GM18858 (cell line): Measurements from ENCODE around the gene ENTPD6.
A peak's percentile ranks its signal among the peaks of the same experiment; 100 is the strongest.
"Not testable (repeated sequence)": the region's sequence is repeated elsewhere in the genome, so short reads cannot be mapped to it uniquely, and the experiment has no call there.

Source experiments
- ATAC-seq: cut with Tn5 transposase; IDR thresholded peaks from one replicate; pipeline ENCODE4 v1.9.1; 2021; ENCODE audit not compliant: unreplicated experiment

ENTPD6 gene

DNA sequence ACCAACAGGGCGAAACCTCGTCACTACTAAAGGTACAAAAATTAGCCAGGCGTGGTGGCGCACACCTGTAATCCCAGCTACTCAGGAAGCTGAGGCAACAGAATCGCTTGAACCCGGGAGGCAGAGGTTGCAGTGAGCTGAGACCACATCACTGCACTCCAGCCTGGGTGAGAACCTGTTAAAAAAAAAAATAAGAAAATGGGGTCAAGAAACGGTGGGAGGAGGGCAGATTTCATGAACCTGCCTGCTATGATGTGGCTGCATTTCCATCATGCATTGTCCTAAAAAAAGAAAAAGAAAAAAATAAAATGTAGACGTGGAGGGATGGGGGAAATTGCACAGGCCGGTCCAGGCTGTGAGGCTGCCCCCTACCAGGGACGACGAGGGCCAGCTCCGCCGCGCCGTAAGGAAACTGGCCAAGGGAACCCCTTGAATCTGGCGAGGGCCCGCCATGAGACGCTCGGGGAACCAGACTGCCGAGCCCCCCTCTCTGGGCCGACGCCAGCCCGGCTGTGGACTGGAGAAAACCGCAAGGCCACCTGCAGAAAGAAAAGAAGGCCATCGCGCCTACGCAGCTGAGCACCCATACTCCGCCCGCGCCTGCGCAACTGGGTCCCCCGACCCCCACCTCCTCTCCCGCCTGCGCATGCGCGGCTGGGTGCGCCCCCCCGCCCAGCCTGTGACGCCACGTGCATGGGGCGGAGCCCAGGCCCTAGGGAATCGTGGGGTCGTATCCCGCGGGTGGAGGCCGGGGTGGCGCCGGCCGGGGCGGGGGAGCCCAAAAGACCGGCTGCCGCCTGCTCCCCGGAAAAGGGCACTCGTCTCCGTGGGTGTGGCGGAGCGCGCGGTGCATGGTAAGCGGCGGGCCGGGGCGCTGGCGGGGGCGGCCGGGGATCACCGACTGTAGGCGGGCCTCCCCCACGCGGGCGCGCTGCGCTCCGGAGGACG is at the start of gene ENTPD6:
Gene ENTPD6, plus strand, starts transcription at position 699 of the 948 bp plus-strand sequence. CDS start 10,825 bp downstream, outside the sequence.
- ATAC-seq: peak; percentile 52

DNA sequence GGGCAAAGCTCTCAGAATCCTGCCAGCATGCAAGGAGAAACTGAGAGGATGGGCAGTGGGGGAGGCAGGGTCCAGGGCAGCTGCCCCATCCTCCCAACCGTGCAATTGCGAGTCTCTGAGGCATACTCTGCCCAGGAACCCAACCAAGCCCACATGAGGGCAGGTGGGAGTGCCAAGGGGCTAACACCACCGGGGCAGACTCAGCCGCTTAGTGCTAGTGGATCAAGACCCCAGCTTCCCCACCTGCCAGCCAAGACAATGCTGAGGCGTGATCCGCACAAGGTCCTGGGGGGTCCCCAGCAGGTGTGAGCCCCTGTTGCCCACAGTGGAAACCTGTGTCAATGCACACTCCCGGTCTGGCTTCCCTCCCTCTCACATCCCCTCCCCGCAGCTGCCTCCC is 48.5 kb upstream of the ENTPD6 start:
- no peak for ATAC-seq

DNA sequence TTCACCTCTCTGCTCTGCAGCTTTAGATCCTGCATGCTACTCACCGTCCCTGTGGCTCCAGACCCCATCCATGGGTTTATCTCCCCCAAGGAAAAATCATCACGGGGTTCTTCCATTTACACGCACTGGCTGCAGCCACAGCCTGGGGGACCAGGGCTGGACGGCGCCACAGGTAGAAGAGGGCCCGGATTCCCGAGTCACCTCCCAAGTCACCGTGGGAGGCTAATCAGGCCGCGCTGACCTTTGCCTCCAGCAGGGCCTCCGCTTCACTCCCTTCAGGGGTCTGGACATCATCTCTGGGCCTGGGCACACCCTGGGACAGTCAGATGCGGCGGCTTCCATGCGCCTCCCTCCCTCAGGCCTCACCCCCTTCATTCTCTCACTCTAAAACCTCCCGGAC is 47.8 kb upstream of the ENTPD6 start:
- no peak for ATAC-seq

DNA sequence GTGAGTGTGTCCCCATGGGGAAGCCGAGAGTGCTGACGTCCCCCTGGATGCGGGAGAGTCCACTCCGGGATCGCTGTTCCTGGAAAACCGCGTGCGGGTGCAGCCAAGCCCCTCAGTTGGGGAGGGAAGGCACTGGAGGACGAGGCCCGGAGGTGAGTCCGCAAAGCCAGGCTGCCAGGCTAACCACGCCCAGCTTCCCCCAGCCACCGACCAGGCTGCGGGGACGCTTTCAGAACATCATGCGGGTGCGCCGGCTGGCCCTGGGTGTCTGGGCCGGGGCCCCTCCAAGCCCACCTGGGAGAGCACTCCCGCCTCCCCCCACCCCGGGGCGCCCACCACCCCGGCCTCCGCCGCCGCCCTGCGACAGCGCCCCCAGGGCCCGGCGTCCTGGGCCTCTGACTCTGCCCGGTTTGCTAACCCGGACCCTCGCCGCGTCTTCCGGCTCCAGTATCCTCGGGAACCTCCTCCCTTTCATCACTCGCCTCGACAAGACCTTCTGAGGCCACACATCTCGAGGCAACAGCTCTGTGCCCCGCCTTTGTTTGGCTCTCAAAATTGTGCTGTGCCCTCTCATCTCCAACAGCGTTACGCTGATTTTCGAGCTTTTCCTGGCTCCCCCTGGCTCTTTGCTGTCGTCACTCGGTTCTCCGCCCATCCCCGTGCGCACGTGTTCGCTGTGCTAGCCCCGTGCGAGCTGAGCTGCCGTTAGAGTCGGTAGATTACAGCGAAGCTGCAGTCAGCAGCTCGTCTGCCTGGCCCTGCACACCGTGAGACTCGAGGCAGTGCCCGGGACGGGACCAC is 47.1 kb upstream of the ENTPD6 start:
- no peak for ATAC-seq

DNA sequence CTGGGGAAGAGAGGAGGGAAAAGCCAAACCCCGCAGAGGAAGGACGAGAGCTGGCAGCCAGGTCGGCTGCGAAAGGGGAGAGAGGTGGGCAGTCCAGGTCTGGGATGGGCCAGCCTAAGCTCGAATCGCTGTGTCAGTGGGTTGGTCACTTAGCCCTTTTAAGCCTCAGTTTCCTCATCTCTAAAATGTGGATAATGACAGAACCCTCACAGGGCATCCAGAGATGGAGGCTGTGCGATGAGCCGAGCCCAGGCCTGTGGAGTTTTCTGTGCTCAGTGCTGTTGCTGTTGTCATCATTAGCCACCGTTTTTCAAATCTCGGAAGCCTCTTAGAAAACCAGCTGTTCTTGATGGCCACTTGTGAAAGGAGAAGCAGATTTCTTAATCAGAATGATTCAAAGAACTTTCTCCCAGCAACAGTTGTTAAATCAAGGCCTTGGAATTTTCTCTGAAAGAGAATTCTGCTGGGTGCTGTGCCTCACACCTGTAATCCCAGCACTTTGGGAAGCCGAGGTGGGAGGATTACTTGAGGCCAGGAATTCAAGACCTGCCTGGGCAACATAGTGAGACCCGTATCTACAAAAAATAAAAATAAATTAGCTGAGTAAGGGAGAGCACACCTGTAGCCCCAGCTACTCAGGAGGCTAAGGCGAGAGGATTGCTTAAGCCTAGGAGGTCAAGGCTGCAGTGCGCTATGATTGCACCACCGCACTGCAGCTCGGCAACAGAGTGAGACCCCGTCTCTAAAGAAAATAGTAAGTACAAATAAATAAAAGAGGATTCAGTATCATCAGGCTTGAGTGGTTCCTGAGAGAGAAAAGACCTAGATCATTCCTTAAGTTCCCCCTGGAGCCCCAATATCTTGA is 46.3 kb upstream of the ENTPD6 start:
- no peak for ATAC-seq

DNA sequence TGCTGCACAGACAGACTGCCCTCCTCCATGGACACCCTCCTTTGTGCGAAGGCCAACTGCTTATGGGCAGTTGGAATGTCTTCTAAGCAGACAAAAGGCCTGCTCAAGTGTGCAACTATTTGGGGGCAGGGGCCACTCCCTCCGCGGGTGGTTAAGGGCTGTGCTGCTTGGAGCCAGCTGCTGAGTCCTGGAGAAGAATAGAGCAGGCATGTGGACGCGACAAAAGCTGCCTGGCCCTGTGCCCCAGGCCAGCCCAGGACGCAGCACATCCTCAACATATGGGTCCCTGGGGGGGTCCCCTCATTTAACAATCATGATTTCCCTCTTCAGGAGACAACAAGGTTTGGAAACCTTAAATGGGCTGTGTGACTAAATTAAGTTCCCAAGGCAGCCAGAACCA is 45.5 kb upstream of the ENTPD6 start:
- ATAC-seq: no peak

DNA sequence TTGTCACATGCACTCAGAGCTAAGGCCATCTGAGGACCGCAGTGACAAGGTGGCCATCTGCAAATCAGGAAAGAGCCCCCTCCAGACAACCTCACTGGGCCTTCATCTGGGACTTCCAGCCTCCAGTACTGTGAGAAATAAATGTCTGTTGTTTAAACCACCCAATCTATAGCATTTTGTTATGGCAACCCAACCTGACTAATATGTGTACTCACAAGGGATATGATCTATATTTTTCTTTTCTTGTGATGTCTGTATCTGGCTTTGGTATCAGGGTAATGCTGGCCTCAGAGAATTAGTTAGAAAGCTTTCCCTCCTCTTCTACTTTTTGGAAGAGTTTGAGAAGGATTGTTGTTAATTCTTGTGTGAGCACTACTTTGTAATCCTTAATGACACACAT is 37.5 kb upstream of the ENTPD6 start:
- no peak for ATAC-seq

DNA sequence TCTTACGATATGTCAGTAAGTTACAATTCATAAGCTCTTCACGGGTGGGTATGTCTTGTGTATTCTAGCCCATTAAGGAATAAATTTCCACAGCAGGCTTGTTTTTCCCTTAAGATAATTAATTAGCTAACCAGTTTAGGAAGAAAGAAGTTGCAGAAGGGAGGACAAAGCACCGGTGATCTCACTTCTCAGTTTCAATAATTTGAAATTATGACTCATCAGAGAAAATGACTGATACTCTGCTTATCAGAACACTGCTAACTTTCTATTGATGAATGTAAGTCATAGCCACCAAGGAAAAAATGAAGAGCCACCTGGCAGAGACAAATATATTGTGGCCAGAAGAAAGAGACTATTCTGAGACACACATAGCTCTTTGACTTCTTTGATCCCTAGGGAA is 35.0 kb upstream of the ENTPD6 start:
- peak; percentile 90 for ATAC-seq

DNA sequence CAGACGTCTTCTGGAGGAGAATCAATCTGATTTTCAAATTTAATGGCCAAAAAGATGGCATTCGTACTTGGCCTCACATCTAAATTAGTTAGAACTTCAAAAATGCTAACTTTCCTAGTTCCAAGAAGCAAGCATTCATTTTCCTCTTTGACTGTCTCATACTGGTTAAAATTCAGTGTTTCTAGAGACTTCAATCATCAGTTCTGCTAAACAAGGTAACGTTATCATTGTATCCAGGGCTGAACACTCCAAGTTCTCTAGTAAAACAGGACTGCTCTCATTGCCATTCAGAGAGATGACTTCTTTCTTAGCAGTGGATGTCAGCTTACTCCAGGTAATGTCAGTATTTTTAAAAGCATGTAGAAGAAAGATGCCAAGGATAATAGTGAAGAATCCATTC is 34.6 kb upstream of the ENTPD6 start:
- no peak for ATAC-seq

DNA sequence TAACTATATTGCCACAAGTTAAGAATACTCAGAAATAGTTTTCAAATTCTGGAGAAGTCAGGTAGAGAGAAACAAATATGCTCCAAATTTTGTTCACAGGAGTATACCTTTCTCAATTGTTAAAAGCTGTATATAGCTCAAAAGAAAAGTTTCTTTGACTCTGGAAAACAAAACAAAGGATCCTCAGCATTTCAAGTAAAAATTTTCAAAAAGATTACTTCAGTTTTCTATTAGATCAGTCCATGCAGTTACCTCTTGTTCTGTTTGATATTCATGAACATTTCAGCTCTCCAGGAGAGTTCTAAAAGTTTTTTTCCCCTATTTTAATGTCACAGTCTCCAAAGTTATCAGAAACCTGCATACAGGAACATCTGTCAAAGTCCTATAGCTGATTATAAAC is 30.4 kb upstream of the ENTPD6 start:
- no peak for ATAC-seq

DNA sequence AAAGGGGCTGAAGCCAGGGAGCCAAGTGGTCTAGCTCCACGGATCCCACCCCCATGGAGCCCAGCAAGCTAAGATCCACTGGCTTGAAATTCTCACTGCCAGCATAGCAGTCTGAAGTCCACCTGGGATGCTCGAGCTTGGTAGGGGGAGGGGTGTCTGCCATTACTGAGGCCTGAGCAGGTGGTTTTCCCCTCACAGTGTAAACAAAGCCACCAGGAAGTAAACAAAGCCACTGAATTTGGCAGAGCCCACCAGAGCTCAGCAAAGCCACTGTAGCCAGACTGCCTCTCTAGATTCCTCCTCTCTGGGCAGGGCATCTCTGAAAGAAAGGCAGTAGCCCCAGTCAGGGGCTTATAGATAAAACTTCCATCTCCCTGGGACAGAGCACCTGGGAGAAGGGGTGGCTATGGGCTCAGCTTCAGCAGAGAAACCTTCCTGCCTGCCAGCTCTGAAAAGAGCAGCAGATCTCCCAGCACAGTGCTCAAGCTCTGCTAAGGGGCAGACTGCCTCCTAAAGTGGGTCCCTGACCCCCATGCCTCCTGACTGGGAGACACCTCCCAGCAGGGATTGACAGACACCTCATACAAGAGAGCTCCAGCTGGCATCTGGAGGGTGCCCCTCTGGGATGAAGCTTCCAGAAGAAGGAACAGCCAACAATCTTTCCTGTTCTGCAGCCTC is 29.3 kb upstream of the ENTPD6 start:
- not testable (repeated sequence) for ATAC-seq

DNA sequence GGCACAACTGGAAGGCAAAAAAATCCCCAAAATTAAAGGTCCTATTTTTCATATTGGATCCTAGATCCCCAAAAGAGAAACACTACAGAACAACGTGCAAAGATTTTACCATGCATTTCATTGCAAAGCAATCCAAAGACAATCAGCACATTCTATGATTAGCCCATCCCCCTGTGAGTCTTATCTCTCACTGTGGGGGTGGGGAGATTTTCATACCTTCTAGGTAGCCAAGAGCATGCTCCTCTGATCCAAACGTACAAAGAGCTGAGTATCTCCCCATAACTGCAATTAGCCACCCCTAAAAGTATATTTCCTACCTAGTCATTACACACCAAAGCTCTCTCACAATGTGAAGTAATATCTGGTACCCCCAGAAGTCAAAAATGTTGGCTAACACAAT is 22.2 kb upstream of the ENTPD6 start:
- ATAC-seq: no peak

DNA sequence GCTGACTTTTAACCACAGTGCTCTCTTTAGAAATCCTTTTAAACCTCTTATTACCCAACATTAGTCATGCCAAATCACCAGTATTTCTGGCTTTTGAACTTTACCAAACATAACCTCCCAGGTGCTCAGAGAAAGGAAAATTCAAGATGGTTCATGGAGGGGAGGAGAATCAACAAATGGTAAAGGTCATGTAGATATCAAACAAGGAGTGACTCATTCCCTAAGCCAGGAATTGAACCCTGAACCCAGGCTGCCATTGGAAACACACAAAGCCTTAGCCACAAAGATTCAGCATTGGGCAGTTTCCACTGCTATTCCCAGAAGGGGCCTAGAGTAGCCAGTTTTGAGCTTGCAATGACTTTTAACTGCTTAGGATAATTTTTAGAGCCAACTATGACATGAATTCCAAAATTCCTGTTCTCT is 21.6 kb upstream of the ENTPD6 start:
- ATAC-seq: no peak

DNA sequence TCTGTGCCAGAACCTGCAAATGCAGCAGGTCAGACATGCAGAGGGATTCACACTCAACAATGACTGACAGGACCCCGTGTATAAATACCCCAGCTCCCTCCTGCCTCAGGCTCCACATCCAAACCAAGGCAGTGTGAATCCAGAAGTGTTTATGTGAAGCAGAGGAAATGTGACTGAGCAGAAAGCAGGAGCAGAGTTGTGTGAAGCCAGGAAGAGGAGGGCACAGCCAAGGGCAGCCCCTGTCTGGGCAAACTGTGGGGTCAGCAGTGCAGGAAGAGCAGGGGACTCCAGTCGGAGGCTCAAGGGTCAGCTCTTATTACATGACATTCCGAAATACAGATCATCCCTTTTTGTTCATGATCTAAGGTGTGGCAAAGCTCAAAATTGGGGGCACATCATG is 19.3 kb upstream of the ENTPD6 start:
- ATAC-seq: no peak

DNA sequence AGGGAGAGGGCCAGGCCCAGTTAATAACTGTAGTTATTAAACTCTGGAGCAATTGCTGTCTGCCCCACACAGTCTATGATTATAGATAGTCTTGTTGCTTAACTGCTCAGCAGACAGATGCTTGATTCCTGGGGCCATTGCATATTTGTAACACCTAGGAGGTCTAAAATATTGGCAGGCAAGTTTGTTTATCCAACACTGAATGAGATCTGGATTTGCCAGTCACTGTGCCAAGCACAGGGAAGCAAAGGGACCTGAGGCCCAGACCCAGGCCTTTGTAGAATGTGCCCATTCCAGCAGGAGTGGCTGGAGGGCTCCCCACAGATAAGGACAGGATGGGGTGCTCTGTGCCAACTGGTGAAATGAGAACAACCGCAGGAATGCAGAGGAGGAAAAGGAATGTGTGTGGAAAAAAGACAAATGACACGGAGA is 17.6 kb upstream of the ENTPD6 start:
- ATAC-seq: no peak

DNA sequence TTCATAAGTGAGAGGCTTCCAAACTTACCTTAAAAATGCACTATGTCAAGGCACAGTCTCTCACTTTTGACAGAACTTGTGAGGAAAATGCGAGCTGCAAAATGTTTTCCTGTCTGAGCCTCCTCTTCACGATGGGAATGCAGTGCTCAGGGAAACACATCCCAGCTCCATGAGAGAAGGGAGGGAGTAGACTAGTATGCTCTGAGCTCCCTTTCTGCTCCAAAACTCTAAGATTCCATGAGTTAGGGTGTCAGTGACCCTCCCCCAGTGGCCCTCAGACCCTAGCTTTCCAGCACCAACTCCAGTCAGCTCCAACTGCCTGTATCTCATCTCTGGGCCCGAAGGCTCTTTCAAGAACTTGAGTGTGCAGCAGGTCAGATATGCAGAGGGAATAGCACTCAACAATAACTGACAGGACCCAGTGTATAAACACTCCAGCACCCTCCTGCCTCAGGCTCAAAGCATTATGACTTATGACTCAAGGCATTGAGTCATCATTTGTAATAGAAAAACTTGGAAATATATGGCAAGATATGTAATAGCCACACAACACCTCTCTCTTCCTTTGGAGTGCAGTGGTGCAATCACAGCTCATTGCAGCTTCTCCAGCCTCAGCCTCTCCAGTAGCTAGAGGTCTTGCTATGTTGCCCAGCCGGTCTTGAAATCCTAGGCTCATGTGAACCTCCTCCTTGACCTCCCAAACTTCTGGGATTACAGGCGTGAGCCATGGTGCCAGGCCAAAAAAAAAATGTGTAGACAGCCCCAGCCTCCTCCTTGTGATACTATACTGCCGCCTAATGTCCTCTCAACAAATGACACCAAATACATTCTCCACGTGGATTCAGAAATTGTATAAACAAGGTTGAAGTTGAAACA is 16.7 kb upstream of the ENTPD6 start:
- no peak for ATAC-seq

DNA sequence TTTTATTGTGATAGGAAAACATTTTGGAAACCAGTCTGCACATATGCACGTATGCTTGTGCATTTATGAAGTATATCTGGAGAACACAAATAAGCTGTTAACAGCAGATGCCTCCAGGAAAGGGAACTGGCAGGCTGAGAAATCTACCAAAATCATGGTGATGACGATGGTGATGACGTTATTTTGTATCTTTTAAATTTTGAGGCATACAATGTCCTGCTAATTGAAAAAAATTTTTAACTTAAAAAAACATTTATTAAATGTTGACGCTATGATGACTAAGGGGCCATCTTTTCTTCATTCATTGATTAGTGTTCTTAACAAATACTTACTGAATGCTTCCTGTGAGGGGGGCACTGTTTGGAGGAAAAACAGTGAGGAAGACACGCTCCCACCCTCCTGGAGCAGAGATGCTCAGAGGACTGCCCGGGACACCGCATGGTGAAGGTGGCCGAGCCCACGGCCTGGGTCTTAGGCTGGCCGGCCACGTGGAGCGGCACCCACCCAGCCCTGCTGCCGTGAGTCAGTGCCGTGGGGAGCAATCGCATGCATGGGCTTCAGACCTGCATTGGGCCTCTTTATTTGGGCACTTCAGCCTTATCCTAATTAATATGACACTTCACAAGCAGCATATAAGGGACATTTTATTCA is 15.9 kb upstream of the ENTPD6 start:
- no peak for ATAC-seq

DNA sequence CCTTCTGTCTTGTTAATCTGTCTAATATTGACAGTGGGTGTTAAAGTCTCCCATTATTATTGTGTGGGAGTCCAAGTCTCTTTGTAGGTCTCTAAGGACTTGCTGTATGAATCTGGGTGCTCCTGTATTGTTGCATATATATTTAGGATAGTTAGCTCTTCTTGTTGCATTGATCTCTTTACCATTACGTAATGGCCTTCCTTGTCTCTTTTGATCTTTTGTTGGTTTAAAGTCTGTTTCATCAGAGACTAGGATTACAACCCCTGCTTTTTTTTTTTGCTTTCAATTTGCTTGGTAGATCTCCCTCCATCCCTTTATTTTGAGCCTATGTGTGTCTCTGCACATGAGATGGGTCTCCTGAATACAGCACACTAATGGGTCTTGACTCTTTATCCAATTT is 11.1 kb upstream of the ENTPD6 start:
- not testable (repeated sequence) for ATAC-seq

DNA sequence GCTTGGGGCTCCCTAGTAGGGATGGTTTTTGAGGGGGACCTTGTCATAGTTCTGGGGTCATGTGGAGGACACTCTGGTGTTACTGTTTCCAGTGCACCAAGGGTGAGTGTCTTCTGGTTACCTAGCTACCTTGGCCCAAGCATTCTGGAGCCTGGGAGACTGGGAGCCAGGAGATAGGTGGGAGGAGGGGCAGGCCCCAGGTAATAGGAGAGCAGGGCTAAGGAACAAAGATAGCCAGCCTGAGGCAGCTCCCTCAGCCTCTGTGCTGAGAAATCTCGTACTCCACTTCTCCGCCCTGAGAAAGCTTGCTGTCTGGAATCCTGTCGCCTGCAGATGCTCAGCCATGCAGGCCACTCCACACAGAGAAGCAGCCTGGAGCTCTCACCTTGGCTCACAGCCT is 8.3 kb upstream of the ENTPD6 start:
- ATAC-seq: no peak
